H9 (cell line): Measurements from ENCODE around the gene PLEKHF1. TPM values are rescaled to one million over a fixed set of nuclear protein-coding genes. Genes with fewer than 3 reads are reported as not detected.

Source experiments
- DNase-seq: peaks from one replicate; pipeline ENCODE4 v3.0.0-alpha.2; 2017
- H2AFZ ChIP-seq: one replicate; pipeline ENCODE4 v1.6.1; 2013; ENCODE audit warnings: mild to moderate bottlenecking, low read length, control low read depth, moderate library complexity
- H2AK5ac ChIP-seq: 2 replicates; pipeline ENCODE4 v1.6.1; 2013; ENCODE audit warnings: low read length, control low read depth, mixed read lengths; ENCODE audit not compliant: insufficient read length
- H2BK120ac ChIP-seq: one replicate; pipeline ENCODE4 v1.6.1; 2013; ENCODE audit warnings: low read depth, mild to moderate bottlenecking, low read length, control low read depth, inconsistent platforms; ENCODE audit not compliant: poor library complexity, severe bottlenecking
- H2BK12ac ChIP-seq: 2 replicates; pipeline ENCODE4 v1.6.1; 2013; ENCODE audit warnings: low read length, control low read depth, mixed read lengths, low read depth; ENCODE audit not compliant: insufficient read length
- H2BK15ac ChIP-seq: 2 replicates; pipeline ENCODE4 v1.6.1; 2013; ENCODE audit warnings: low read depth, low read length, control low read depth
- H2BK20ac ChIP-seq: one replicate; pipeline ENCODE4 v1.6.1; 2013; ENCODE audit warnings: low read depth, mild to moderate bottlenecking, low read length, control low read depth, inconsistent platforms; ENCODE audit not compliant: poor library complexity, severe bottlenecking
- H2BK5ac ChIP-seq: 2 replicates; pipeline ENCODE4 v1.6.1; 2013; ENCODE audit warnings: low read length, control low read depth, mixed read lengths; ENCODE audit not compliant: insufficient read length
- H3K14ac ChIP-seq: 2 replicates; pipeline ENCODE4 v1.6.1; 2013; ENCODE audit warnings: low read length, control low read depth; ENCODE audit not compliant: insufficient read depth
- H3K18ac ChIP-seq: 2 replicates; pipeline ENCODE4 v1.6.1; 2013; ENCODE audit warnings: low read depth, mild to moderate bottlenecking, mixed read lengths, low read length, control low read depth; ENCODE audit not compliant: insufficient read length
- H3K23ac ChIP-seq: 2 replicates; pipeline ENCODE4 v1.6.1; 2013; ENCODE audit warnings: low read length, control low read depth, mixed read lengths, low read depth; ENCODE audit not compliant: insufficient read length
- H3K23me2 ChIP-seq: 2 replicates; pipeline ENCODE4 v1.6.1; 2013; ENCODE audit warnings: low read depth, mild to moderate bottlenecking, mixed read lengths, low read length, control low read depth; ENCODE audit not compliant: insufficient read length, poor library complexity, severe bottlenecking
- H3K27ac ChIP-seq: 2 replicates; pipeline ENCODE4 v1.5.1; 2013; ENCODE audit warnings: low read length, control low read depth, mixed read lengths, low read depth; ENCODE audit not compliant: insufficient read length
- H3K27me3 ChIP-seq: 2 replicates; pipeline ENCODE4 v1.6.1; 2013; ENCODE audit warnings: low read length, control low read depth, inconsistent platforms; ENCODE audit not compliant: insufficient read depth
- H3K4ac ChIP-seq: 2 replicates; pipeline ENCODE4 v1.6.1; 2013; ENCODE audit warnings: low read depth, mild to moderate bottlenecking, control low read depth, inconsistent platforms, low read length, moderate library complexity
- H3K4me1 ChIP-seq: 2 replicates; pipeline ENCODE4 v1.6.1; 2013; ENCODE audit warnings: low read length, control low read depth, inconsistent platforms; ENCODE audit not compliant: insufficient read depth
- H3K4me2 ChIP-seq: 2 replicates; pipeline ENCODE4 v1.6.1; 2013; ENCODE audit warnings: low read length, control low read depth, mixed read lengths; ENCODE audit not compliant: insufficient read length, insufficient read depth
- H3K56ac ChIP-seq: 2 replicates; pipeline ENCODE4 v1.6.1; 2013; ENCODE audit warnings: low read depth, mild to moderate bottlenecking, mixed read lengths, low read length, control low read depth; ENCODE audit not compliant: insufficient read length
- H3K79me1 ChIP-seq: 2 replicates; pipeline ENCODE4 v1.6.1; 2013; ENCODE audit warnings: low read depth, mild to moderate bottlenecking, moderate library complexity, low read length, control low read depth, inconsistent platforms; ENCODE audit not compliant: insufficient read depth, poor library complexity, severe bottlenecking
- H3K79me2 ChIP-seq: 2 replicates; pipeline ENCODE4 v1.6.1; 2013; ENCODE audit warnings: low read length, control low read depth, inconsistent platforms; ENCODE audit not compliant: insufficient read depth
- H3K9ac ChIP-seq: 2 replicates; pipeline ENCODE4 v1.6.1; 2013; ENCODE audit warnings: low read length, control low read depth, mixed read lengths; ENCODE audit not compliant: insufficient read length; ENCODE audit errors: extremely low read depth
- H3K9me3 ChIP-seq: one replicate; pipeline ENCODE4 v1.6.1; 2013; ENCODE audit warnings: low read depth, low read length, inconsistent platforms; ENCODE audit not compliant: control insufficient read depth
- H3T11ph ChIP-seq: one replicate; pipeline ENCODE4 v1.6.1; 2013; ENCODE audit warnings: mild to moderate bottlenecking, low read length, control low read depth, inconsistent platforms
- H4K20me1 ChIP-seq: one replicate; pipeline ENCODE4 v1.6.1; 2013; ENCODE audit not compliant: control insufficient read depth, insufficient read length, insufficient read depth
- H4K5ac ChIP-seq: 2 replicates; pipeline ENCODE4 v1.6.1; 2013; ENCODE audit warnings: low read depth, mild to moderate bottlenecking, mixed read lengths, low read length, control low read depth; ENCODE audit not compliant: insufficient read length
- H4K8ac ChIP-seq: replicated peaks from 2 replicates; pipeline ENCODE4 v1.6.1; 2013; ENCODE audit warnings: low read length, control low read depth, mixed read lengths, low read depth; ENCODE audit not compliant: insufficient read length
- H4K91ac ChIP-seq: 2 replicates; pipeline ENCODE4 v1.6.1; 2013; ENCODE audit warnings: low read depth, mild to moderate bottlenecking, moderate library complexity, mixed read lengths, low read length, control low read depth; ENCODE audit not compliant: insufficient read length
- H3K27ac Mint-ChIP-seq, 3 experiments: 2 replicates in 2 of 3; 3 replicates in 1 of 3; pipeline ENCODE4 v1.8.0; 2020 to 2021; ENCODE audit warnings: mixed read lengths in 3 of 3, mild to moderate bottlenecking in 1 of 3, moderate library complexity in 1 of 3
- H3K27me3 Mint-ChIP-seq: 2 replicates; pipeline ENCODE4 v1.8.0; 2021; ENCODE audit warnings: low read depth, mild to moderate bottlenecking, moderate library complexity, mixed read lengths
- H3K36me3 Mint-ChIP-seq, 3 experiments: 2 replicates in 2 of 3; 3 replicates in 1 of 3; pipeline ENCODE4 v1.8.0; 2020 to 2021; ENCODE audit warnings: low read depth in 3 of 3, mixed read lengths in 3 of 3; ENCODE audit not compliant: insufficient read depth in 1 of 3
- H3K4me1 Mint-ChIP-seq, 2 experiments: 2 replicates each; pipeline ENCODE4 v1.8.0; 2020; ENCODE audit warnings: mixed read lengths in 2 of 2
- H3K4me3 Mint-ChIP-seq, 2 experiments: 2 replicates in 1 of 2; 3 replicates in 1 of 2; pipeline ENCODE4 v1.8.0; 2020 to 2021; ENCODE audit warnings: mild to moderate bottlenecking in 2 of 2, mixed read lengths in 2 of 2, moderate library complexity in 1 of 2
- H3K9me3 Mint-ChIP-seq, 2 experiments: 2 replicates in 1 of 2; 3 replicates in 1 of 2; pipeline ENCODE4 v1.8.0; 2020; ENCODE audit warnings: mild to moderate bottlenecking in 2 of 2, mixed read lengths in 2 of 2, moderate library complexity in 1 of 2
- WGBS: extraction: QIAGEN DNeasy Blood & Tissue Kit; methylation state at CpG from one replicate; pipeline ENCODE4 v1.1.7; 2013; ENCODE audit warnings: missing lambda C conversion rate, low lambda C conversion rate, mixed read lengths; ENCODE audit not compliant: insufficient read length; ENCODE audit errors: extremely low coverage; 5-methylcytosine and 5-hydroxymethylcytosine counted together
- total RNA-seq: library from RNA; stranded (reverse); gene quantifications from 2 replicates; pipeline ENCODE4 v1.2.1, GENCODE V29; 2021
- TF ChIP-seq, protein P1 (sequence below): fragments of 200-600 bp; sonication (generic); conservative IDR thresholded peaks from 3 replicates; pipeline ENCODE4 v1.8.0; 2021; ENCODE audit warnings: antibody characterized with exemption, mild to moderate bottlenecking

The PLEKHF1 gene
- total RNA-seq, 1 experiment from 2014 or later: 4.9 TPM

DNA sequence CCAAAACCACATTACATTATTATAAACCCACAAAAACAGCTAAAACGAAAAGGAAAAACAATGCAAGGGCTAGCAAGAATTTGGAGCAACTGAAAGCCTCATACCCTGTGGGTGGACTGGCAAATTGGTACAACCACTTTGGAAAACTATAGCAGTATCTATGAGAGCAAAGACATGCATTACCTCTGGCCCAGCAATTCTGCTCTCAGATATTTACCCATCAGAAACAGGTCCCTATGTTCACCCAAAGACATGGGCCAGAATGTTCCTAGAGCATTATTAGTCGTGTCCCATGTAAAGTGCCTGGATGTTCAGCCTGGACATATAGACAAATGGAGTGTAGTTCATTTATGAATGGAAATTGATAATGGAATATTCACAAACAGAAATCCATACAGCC lies 31.3 kb upstream of the PLEKHF1 start:
- H4K8ac ChIP-seq: no peak overlapping the region
- H3K23me2 ChIP-seq: no peaks in the 10 kb centered on the region
- no peak overlapping the region for H3K23ac ChIP-seq
- no peaks in the 10 kb centered on the region for H4K20me1 ChIP-seq
- TF ChIP-seq, protein P1, sequence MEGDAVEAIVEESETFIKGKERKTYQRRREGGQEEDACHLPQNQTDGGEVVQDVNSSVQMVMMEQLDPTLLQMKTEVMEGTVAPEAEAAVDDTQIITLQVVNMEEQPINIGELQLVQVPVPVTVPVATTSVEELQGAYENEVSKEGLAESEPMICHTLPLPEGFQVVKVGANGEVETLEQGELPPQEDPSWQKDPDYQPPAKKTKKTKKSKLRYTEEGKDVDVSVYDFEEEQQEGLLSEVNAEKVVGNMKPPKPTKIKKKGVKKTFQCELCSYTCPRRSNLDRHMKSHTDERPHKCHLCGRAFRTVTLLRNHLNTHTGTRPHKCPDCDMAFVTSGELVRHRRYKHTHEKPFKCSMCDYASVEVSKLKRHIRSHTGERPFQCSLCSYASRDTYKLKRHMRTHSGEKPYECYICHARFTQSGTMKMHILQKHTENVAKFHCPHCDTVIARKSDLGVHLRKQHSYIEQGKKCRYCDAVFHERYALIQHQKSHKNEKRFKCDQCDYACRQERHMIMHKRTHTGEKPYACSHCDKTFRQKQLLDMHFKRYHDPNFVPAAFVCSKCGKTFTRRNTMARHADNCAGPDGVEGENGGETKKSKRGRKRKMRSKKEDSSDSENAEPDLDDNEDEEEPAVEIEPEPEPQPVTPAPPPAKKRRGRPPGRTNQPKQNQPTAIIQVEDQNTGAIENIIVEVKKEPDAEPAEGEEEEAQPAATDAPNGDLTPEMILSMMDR: no peak
- no peaks in the 10 kb centered on the region for H3K79me1 ChIP-seq
- H2BK120ac ChIP-seq: no peak overlapping the region
- H3K9me3 Mint-ChIP-seq: no peaks in the 10 kb centered on the region; a peak in 2 of 5 replicates
- H2AFZ ChIP-seq: no peak overlapping the region
- no peak overlapping the region for H3K18ac ChIP-seq
- H2AK5ac ChIP-seq: no peak overlapping the region
- no peak overlapping the region for H4K91ac ChIP-seq
- H3K27me3 ChIP-seq: no peaks in the 10 kb centered on the region
- H3T11ph ChIP-seq: no peak overlapping the region
- H3K4me1 Mint-ChIP-seq: no peaks in the 10 kb centered on the region
- H3K79me2 ChIP-seq: no peaks in the 10 kb centered on the region
- no peak overlapping the region for H2BK5ac ChIP-seq
- H2BK20ac ChIP-seq: no peak overlapping the region
- H3K4me2 ChIP-seq: no peak overlapping the region
- H3K27me3 Mint-ChIP-seq: no peaks in the 10 kb centered on the region; the same call in 1 of the 2 replicates
- no peak overlapping the region for H3K9ac ChIP-seq
- H2BK15ac ChIP-seq: no peak overlapping the region
- H3K56ac ChIP-seq: no peak overlapping the region
- H3K27ac Mint-ChIP-seq: no peak overlapping the region; a peak in 1 of 7 replicates
- no CpG with 5 or more reads among the region's 2 CpGs for WGBS
- no peak overlapping the region for H2BK12ac ChIP-seq
- H3K4ac ChIP-seq: no peak overlapping the region
- H3K27ac ChIP-seq: no peak overlapping the region
- DNase-seq: no peak
- H3K36me3 Mint-ChIP-seq: no peaks in the 10 kb centered on the region
- H3K4me3 Mint-ChIP-seq: no peak overlapping the region
- no peak overlapping the region for H4K5ac ChIP-seq
- H3K4me1 ChIP-seq: no peaks in the 10 kb centered on the region
- no peak overlapping the region for H3K14ac ChIP-seq
- no peaks in the 10 kb centered on the region for H3K9me3 ChIP-seq
